RWPE2 (cell line): Measurements from ENCODE around the gene RHCE.
"Not testable (repeated sequence)": the region's sequence is repeated elsewhere in the genome, so short reads cannot be mapped to it uniquely, and the experiment has no call there.

Experiments
- ATAC-seq: fragments of 200-7000 bp; cut with Tn5 transposase; 3 replicates; pipeline ENCODE4 v1.9.1; 2021; ENCODE audit warnings: low read depth
- DNase-seq: peaks from one replicate; pipeline ENCODE4 v3.0.0-alpha.2; 2020; ENCODE audit warnings: low spot score
- H3K27ac ChIP-seq: fragments of 450-650 bp; 2 replicates; pipeline ENCODE4 v1.5.1; 2017; ENCODE audit warnings: mild to moderate bottlenecking; ENCODE audit not compliant: poor library complexity, severe bottlenecking
- H3K27me3 ChIP-seq: fragments of 250-450 bp; sonication (Bioruptor Pico); 2 replicates; pipeline ENCODE4 v1.5.1; 2021; ENCODE audit warnings: mild to moderate bottlenecking, moderate library complexity; ENCODE audit not compliant: insufficient read depth, poor library complexity, severe bottlenecking
- H3K36me3 ChIP-seq: fragments of 250-450 bp; sonication (Bioruptor Pico); 2 replicates; pipeline ENCODE4 v1.5.1; 2020; ENCODE audit warnings: low read depth, mild to moderate bottlenecking, moderate library complexity
- H3K4me1 ChIP-seq: fragments of 250-450 bp; sonication (Bioruptor Pico); 2 replicates; pipeline ENCODE4 v1.5.1; 2021; ENCODE audit warnings: mild to moderate bottlenecking, moderate library complexity; ENCODE audit not compliant: insufficient read depth, poor library complexity, severe bottlenecking
- H3K4me3 ChIP-seq: fragments of 250-450 bp; sonication (Bioruptor Pico); 2 replicates; pipeline ENCODE4 v1.5.1; 2021; ENCODE audit warnings: mild to moderate bottlenecking, moderate library complexity; ENCODE audit not compliant: severe bottlenecking
- H3K9me3 ChIP-seq: fragments of 250-450 bp; sonication (Bioruptor Pico); 2 replicates; pipeline ENCODE4 v1.5.1; 2021; ENCODE audit warnings: mild to moderate bottlenecking, moderate library complexity; ENCODE audit not compliant: severe bottlenecking
- CTCF ChIP-seq: fragments of 450-650 bp; IDR thresholded peaks from one replicate; pipeline ENCODE4 v1.5.1; 2017; ENCODE audit warnings: mild to moderate bottlenecking, moderate library complexity; ENCODE audit not compliant: poor library complexity, severe bottlenecking

The RHCE gene

DNA sequence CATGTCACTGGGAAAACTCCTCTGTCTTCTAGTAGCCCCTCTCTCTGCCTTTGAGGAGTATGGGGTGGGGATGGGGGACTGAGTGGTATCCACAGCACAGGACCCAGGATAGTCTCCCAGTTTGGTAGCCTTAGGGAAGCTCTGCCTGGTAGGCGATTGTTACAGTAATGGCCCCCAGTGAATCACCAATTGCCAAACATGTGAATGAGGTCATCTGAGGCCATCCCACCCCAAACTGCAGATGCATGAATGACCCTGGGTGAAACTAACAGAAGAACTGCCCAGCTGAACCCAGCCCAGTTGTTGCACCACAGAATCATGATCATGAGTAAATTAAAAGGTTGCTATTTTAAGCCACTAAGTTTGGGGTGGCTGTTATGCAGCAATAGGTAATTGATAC is 6.0 kb downstream of the RHCE start:
- H3K36me3 ChIP-seq, H3K27ac ChIP-seq, H3K9me3 ChIP-seq, H3K4me3 ChIP-seq, DNase-seq, H3K4me1 ChIP-seq, ATAC-seq, H3K27me3 ChIP-seq: not testable (repeated sequence)

GRCh38 chr1:25414157-25414556 is 6.5 kb downstream of the RHCE start:
- not testable (repeated sequence) for H3K9me3 ChIP-seq, H3K27ac ChIP-seq, H3K4me3 ChIP-seq, DNase-seq, H3K4me1 ChIP-seq, ATAC-seq, H3K27me3 ChIP-seq, H3K36me3 ChIP-seq

GRCh38 chr1:25412872-25413623 is 7.6 kb downstream of the RHCE start:
- H3K36me3 ChIP-seq, H3K4me3 ChIP-seq, H3K4me1 ChIP-seq, ATAC-seq, H3K9me3 ChIP-seq, H3K27me3 ChIP-seq, H3K27ac ChIP-seq, DNase-seq: not testable (repeated sequence)

DNA sequence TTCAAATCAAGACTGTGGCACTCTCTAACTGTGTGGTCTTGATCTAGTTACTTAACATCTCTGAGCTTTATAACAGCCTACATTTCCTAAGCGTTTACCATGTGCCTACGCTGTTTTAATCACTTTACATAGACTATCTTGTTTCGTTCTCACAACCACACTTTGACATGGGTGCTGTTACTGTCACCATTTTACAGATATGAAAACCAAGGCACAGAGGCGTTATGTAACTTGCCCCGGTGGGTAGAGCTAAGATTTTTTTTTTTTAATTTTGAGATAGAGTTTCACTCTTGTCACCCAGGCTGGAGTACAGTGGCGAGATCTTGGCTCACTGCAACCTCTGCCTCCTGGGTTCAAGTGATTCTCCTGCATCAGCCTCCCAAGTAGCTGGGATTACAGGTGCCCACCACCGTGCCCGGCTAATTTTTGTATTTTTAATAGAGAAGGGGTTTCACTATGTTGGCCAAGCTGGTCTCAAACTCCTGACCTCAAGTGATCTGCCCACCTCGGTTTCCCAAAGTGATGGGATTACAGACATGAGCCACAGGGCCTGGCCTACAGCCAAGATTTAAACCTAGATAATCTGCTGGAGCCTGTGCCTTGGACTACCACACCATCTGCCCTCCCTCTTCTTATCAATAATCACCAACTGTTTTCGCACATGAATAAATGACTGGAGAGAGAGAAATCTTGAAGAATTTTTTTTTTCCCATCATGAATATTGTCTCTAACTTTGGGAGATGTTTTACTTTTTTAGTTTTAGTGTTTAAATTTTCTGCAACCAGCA is 10.8 kb downstream of the RHCE start:
- H3K27ac ChIP-seq, H3K4me1 ChIP-seq, ATAC-seq, H3K36me3 ChIP-seq, DNase-seq, H3K9me3 ChIP-seq, H3K27me3 ChIP-seq, H3K4me3 ChIP-seq: not testable (repeated sequence)

DNA sequence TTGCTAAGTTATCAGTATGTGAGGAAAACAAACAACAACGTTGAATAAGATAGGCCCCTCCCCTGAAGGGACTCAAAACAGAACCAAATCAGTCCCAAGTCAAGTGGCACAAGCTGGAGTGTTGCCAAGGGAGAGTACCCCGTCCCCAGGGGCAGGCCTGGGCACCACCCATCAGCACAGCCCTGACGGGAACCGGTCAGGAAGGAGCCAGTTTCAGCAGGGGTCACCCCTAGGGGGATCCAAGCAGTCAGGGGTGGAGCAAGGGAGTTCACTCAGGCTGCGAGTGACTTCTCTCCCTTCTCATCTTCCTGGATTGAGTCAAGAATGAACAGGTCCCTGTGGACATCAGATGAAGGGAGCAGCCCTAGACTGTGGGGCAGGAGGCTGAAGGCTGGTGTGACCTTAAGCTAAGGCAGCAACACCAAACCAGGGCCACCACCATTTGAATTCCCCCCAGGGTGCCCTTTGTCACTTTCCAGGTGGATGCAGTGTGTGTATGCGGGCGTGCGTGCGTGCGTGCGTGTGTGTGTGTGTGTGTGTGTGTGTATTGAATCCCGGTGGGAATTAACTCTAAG is 14.8 kb downstream of the RHCE start:
- not testable (repeated sequence) for H3K4me3 ChIP-seq, H3K36me3 ChIP-seq, ATAC-seq, H3K27me3 ChIP-seq, H3K4me1 ChIP-seq, H3K9me3 ChIP-seq, DNase-seq, H3K27ac ChIP-seq

GRCh38 chr1:25402947-25403803 is 17.4 kb downstream of the RHCE start:
- H3K36me3 ChIP-seq, H3K4me3 ChIP-seq, H3K4me1 ChIP-seq, H3K9me3 ChIP-seq, H3K27me3 ChIP-seq, DNase-seq, H3K27ac ChIP-seq: not testable (repeated sequence)
- ATAC-seq, result peak; percentile 69
- TF ChIP-seq CTCF, result peak; percentile 48

- not testable (repeated sequence) for H3K27me3 ChIP-seq, H3K4me1 ChIP-seq, DNase-seq, H3K27ac ChIP-seq, ATAC-seq, H3K36me3 ChIP-seq, H3K9me3 ChIP-seq, H3K4me3 ChIP-seq
These were observed 22.5 kb downstream of the RHCE start for GRCh38 chr1:25398079-25398478.

DNA sequence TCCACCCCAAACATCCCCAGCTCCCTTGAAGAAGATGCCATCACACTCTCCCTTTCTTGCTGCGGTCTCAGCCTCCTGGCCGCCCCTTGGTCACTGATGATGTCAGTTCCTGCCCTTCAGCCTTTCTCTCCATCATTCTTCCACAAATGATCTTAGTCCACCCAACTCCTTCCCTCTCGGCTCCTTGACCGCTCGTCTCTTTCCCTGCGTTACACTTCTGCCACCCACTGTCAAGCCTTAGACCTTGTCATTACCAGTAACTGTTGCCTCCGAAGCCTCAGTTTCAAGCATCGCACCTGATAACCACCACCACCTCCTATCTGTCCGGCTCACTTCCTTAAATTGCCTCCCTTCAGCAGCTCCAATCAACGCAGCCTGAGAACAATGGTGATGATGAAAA is 23.1 kb downstream of the RHCE start:
- H3K36me3 ChIP-seq, H3K4me1 ChIP-seq, H3K9me3 ChIP-seq, DNase-seq, H3K27ac ChIP-seq, ATAC-seq, H3K4me3 ChIP-seq, H3K27me3 ChIP-seq: not testable (repeated sequence)
